SHP77 treated with DMSO at 0.1 percent for 48 hours (cell line): ENCODE data around the gene ITPA.

Source experiments
- DNase-seq: peaks from one replicate; lab custom pipeline; 2025; lab: John Stamatoyannopoulos, UW

The ITPA gene

GRCh38 chr20:3244613-3245012 is 35.3 kb downstream of the ITPA start:
- DNase-seq, result no peak

- no peak for DNase-seq
Measured at GRCh38 chr20:3245156-3245555, 35.9 kb downstream of the ITPA start.

- DNase-seq, result no peak
Measured at GRCh38 chr20:3245711-3246110, 36.4 kb downstream of the ITPA start.

- no peak for DNase-seq
Measured at GRCh38 chr20:3246682-3247081, 37.4 kb downstream of the ITPA start.

- DNase-seq, result no peak
Measured at GRCh38 chr20:3247638-3248037, 38.3 kb downstream of the ITPA start.

GRCh38 chr20:3248167-3248992 is 39.1 kb downstream of the ITPA start:
- no peak for DNase-seq

- DNase-seq, result no peak
Measured at GRCh38 chr20:3248993-3249347, 39.7 kb downstream of the ITPA start.

- peak; percentile 38 for DNase-seq
Measured at GRCh38 chr20:3250091-3250504, 40.8 kb downstream of the ITPA start.

GRCh38 chr20:3251806-3252205 is 42.5 kb downstream of the ITPA start:
- no peak for DNase-seq

GRCh38 chr20:3255728-3256127 is 46.4 kb downstream of the ITPA start:
- DNase-seq, result no peak

GRCh38 chr20:3258429-3258828 is 49.1 kb downstream of the ITPA start:
- no peak for DNase-seq

GRCh38 chr20:3262566-3262965 is 53.3 kb downstream of the ITPA start:
- DNase-seq, result no peak

GRCh38 chr20:3270051-3270450 is 60.8 kb downstream of the ITPA start:
- no peak for DNase-seq

- DNase-seq, result no peak
Measured at GRCh38 chr20:3273371-3273770, 64.1 kb downstream of the ITPA start.
